Endometrial microvascular endothelial cells (primary cell): Measurements from ENCODE around the gene CCNG2. TPM values are rescaled to one million over a fixed set of nuclear protein-coding genes. Genes with fewer than 3 reads are reported as not detected.
"Not testable (repeated sequence)": the region's sequence is repeated elsewhere in the genome, so short reads cannot be mapped to it uniquely, and the experiment has no call there.

ENCODE experiments used
- in situ Hi-C: cut with HindIII; loops from 2 replicates; pipeline ENCODE4 v1.10.0; 2017; ENCODE audit warnings: low sequenced_read_pairs, low pct_unique_long_range_greater_than_20kb; ENCODE audit errors: inconsistent ontology term
- total RNA-seq: library from RNA; depleted of rRNA; stranded (reverse); fragments of >200 nt; gene quantifications from one replicate; pipeline ENCODE4 v1.2.3, GENCODE V29; 2015; ENCODE audit errors: inconsistent ontology term

The CCNG2 gene, protein sequence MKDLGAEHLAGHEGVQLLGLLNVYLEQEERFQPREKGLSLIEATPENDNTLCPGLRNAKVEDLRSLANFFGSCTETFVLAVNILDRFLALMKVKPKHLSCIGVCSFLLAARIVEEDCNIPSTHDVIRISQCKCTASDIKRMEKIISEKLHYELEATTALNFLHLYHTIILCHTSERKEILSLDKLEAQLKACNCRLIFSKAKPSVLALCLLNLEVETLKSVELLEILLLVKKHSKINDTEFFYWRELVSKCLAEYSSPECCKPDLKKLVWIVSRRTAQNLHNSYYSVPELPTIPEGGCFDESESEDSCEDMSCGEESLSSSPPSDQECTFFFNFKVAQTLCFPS
- 8.5 TPM for total RNA-seq

DNA sequence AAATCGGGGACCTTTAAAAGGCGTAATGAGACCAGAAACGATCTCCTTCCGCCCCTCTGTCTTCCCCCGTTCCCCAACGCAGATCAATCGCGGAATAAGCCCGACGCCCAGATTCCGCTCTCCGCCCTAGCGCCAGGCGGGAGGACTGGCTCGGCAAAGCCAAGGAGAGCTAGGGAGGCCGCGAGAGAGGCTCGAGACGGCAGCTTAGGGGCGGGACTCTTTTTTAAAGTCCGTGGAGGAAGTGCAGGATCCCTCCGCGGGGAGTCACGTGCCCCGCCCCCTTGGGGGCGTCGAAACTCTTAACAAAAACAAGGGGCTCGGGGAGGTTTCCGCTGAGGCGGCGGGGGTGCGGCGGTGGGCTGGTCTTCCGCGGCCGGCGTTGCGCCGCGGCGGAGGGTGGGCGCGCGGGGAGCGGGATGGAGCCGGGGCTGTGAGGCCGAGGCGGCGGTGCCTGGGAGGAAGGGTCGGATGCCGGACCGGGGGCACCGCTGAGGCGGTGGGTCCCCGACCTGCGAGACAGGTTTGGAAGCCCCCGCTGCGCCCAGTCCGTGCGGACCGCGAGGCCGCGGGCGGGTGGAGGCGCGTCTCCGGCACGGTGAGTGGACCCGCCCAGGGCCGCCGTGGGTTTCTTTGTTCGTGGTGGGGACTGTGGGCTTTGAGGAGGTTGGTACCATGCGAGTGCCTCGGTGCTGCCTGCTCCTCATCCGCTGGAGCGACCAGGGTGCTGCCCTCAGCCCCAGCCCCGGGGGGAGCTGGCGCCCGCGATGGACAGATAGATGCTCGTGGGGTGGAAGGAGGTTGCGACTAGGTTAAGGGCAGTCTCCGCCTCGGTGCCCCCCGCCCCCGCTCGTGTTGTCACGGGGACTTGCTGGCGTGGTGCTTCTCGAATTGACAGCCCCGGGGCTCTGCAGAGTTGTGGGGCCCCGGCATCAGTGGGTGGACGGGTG lies at the start of gene CCNG2:
TSS of gene CCNG2 (plus strand) at position 296 of the 947 bp plus-strand sequence. CDS start 1,326 bp downstream, outside the sequence.
- in situ Hi-C loops: loop anchor here (25.0 kb wide), 1 partner anchor 720 kb away; the partner anchor contains the start of gene SHROOM3

DNA sequence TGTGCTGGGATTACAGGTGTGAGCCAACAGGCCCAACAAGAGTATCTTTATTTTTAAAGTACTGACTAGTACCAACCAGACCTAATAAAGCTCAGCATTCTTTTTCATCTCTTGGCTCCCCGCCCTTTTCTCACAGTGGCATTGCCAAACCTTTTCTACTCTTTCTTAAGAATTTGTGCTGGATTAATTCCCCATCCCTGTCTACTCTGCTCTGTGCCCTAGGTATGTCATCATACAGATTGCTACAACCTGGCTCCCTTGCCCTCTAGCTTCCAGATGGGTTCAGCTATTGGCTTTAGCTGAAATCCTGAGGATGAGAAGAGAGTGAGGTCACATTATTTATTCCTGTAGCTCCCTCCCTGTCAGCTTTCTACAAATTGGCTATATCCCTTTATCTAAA lies 46.3 kb upstream of the CCNG2 start:
- in situ Hi-C loops: no loop called here

DNA sequence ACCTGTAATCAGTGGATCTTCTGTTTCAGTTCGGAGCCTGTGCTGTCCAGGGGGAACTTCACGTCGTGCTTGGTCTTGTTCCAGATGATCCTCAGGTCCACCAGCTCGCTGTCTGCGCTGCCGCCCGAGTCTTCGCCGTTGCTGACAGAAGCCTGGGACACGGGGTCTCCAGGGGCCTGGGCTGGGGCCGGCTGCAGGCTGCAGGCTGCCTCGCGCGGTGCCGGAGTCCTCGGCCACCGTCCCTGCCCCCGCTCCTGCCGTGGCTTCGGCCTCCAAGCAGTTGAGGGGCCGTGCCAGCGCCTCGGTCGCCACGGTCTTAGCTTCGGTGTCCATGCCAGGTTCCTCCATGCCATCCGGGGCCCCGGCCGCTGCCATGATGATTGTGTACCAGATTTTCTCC lies 43.9 kb upstream of the CCNG2 start:
- in situ Hi-C loops: no loop called here

DNA sequence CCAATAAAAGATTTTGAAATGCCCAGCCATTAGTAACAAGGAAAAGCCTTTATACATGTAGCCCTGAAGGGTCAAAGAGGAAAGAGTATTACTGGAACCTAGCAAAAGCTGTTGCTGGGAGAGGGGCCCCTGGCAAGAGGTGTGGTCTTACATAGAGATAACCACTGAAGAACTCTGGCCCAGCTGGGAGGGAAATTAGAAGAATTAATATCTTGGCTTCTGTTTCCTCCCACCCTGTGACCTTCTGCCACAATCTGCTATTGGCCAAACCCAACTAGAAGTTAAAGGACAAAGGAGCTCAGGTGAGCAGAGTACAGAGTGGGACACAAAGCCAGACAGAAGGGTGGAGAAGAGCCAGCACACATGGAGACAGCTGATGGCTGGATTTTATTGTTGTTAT lies 39.3 kb upstream of the CCNG2 start:
- in situ Hi-C loops: no loop called here

DNA sequence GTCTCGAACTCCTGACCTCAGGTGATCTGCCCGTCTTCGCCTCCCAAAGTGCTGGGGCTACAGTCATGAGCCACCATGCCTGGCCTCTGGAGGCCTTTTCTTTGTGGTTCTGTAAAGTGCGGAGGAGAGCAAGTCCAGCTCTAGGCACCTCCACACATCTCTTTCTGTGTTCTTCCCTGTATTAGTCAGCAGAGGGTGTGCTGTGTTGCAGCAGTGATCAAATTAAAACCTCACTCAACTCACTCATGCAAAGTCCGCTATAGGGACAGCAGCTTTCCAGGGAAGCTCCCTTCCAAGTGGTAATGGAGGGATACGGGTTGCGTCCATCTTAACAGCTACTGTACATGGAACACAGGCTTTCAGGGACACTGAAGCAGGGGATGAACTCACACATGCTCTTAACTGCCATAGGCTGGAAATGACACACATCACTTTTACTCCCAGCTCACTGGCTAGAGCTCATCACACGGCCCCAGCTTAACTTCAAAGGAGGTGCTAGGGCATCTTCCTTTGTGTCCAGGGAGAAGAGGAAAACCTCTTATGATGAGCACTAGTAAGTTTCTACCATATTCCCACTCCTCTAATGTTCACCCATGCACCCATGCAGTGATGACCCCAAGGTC lies 36.0 kb upstream of the CCNG2 start:
- in situ Hi-C loops: no loop called here

DNA sequence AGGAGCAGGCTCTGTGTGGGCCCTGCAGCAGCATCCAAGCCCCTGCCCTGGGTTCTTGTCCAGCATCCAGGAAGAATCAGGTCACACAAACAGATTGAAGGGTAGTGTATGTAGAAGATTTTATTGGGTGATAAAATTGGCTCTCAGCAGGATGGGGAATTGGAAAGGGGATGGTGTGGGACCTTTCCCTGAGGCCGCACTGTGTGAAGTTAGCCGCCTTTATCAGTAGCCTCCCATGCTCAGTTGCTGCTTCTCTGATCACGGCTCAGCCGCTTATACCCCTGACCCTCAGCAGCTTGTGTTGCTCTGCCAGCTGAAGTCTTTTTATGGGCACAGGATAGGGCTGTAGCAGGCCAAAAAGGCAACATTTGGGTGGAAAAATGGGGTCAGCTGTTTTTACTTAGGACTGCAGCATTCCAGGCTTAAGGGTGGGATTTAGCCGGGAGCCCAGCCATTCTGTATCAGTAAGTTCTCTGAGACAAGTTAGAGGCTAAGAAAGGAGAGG lies 35.2 kb upstream of the CCNG2 start:
- in situ Hi-C loops: no loop called here

DNA sequence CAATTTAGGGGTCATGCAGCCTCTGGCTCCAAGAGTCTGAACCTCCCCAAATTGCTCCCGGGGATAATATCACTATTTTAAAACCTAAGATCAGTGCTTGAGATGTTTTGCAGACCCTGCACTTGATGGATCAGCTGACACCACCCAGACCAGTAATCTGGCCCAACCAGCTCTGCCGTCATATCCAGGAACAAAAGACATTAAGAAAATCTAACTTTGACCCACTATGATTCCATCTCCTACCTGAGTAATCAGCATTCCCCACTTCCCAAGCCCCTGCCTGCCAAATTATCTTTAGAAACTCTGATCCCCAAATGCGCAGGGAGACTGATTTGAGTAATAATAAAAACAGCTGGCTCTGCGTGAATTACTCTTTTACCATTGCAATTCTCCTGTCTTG lies 34.4 kb upstream of the CCNG2 start:
- in situ Hi-C loops: no loop called here

DNA sequence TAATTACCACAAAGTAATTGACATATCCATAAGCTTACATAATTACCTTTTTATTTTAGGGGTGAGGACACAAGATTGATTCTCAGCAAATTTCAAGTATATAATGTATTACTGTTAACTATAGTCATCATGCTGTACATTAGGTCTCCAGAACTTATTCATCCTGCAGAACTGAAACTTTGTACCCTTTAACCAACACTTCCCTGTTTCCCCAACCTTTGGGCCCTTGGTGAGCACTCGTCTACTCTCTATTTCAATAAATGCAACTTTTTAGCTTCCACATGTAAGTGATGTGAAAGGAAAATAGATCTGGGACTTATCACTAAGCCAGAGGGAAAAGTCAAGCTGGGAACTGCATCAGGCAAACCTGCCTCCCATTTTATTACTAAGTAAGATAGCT lies 33.6 kb upstream of the CCNG2 start:
- in situ Hi-C loops: no loop called here

DNA sequence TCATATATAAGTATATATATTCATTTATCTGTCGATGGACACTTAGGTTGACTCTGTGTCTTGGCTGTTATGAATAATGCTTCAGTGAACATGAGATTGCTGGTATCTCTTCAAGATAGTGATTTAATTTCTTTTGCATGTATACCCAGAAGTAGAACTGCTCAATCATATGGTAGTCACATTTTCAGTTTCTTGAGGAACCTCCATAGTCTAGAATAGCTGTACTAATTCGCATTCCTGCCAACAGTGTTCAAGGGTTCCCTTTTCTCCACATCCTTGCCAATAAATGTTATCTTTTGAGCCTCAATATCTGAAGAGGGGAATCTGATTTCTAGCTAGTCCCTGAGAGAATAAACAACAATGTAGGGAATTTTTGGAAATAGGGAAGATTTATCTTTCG lies 32.4 kb upstream of the CCNG2 start:
- in situ Hi-C loops: no loop called here

DNA sequence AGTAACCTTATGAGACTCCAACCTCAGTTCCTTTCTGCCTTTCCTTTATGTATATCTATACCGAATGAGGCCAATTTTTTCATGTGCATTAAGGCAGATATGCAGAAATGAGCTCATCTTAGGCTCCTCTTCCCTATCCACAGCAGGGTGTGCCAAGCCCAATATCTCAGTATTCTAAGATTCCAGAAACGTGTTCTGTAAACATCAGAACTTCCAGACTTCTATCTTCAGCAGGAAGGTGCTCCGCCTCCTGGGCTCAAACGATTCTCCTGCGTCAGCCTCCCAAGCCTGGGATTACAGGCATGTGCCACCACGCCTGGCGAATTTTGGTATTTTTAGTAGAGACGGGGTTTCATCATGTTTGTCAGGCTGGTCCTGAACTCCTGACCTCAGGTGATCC lies 31.0 kb upstream of the CCNG2 start:
- in situ Hi-C loops: no loop called here

DNA sequence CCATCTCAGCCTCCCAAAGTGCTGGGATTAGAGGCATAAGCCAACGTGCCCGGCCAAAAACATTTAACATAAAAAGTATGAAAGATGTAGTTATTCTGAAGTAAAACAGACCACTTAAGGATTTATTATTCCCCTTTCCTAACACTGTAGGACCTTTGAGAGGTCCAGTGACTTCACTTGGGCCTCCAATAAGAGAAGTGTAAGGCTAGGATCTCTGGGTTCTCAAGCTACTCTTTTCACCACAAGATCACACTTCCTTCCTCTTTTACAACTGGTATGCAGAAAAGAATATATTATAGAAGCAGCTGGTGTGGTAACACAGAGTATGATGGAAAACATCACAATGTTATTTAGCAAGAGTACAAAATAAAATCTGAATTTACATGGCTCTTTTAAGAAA lies 30.2 kb upstream of the CCNG2 start:
- in situ Hi-C loops: no loop called here

DNA sequence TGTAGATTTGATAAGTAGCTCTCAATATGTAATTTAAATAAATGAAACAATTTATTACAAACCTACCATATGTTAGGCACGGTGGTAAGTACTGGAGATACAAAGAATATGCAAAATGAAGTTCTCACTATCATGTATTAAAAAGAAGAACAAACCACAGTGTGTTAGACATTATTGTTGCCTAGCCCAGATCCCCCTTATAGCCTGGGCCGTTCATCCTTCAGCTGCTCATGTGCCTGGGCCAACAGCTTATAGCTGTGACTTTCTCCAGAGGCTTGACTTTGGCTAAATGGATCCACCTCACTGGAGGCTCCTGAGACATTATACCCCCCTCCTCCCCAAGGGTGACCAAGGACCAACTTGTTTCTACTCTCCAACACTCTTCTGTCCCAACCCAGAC lies 29.8 kb upstream of the CCNG2 start:
- in situ Hi-C loops: no loop called here

DNA sequence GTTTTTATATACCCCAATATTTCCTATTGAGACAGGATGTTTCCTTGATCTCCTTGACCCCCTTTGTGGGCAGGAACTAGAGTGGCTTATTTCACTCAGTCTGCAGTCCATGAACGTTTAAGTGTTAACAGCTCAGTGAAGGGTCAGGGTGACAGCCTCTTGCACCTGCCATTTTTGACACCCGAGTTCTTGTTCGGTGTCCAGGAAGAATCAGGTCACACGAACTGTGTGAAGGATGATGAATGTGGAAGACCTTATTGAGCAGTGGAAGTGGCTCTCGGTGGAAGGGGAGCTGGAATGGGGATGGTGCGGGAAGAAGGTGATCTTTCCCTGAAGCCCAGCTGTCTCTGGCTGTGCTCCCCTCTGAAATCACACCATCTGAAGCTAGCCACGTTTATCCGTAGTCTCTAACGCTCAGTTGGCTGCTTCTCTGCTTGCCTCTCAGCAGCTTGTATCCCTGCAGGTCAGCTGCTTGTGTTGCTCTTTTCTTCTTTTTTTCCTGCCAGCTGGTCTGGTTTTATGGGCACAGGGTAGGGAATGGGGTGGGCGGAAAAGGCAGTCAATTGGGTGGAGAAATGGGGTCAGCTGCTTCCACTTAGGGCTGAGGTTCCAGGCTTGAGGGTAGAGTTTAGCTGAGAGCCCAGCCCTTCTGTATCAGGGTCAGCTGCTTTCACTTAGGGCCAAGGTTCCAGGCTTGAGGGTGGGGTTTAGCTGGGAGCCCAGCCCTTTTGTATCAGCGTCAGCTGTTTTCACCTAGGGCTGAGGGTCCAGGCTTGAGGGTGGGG lies 29.0 kb upstream of the CCNG2 start:
- in situ Hi-C loops: no loop called here

DNA sequence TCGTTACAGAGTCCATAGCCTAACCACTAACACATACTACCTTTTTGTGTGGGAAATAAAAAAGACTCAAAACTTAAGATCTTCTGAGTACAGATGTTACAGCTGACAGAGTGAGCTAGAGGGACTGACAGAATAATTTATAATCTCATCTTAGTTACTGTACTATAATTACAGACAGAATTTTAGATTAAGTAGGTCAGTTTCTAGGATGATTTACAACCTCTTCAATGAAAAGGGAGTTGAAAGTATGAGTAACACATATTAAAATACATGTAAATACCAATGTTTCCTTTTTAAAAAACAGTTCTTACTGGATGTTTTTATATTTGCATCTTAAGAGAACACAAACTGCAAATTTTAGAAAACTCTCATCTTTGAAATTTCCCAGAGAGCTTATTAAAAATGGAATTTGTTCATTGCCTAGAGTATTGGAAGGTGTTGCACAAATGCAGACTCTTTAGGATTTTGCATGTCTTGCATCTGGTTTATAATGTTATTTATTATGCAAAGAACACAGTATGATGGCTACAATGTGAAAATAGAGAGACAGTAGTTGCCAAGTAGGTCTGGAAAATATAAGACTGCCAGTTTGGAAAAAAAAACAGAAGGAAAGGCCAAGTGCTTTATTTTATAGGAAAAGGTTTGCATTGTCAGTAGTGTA lies 24.2 kb upstream of the CCNG2 start:
- in situ Hi-C loops: no loop called here

DNA sequence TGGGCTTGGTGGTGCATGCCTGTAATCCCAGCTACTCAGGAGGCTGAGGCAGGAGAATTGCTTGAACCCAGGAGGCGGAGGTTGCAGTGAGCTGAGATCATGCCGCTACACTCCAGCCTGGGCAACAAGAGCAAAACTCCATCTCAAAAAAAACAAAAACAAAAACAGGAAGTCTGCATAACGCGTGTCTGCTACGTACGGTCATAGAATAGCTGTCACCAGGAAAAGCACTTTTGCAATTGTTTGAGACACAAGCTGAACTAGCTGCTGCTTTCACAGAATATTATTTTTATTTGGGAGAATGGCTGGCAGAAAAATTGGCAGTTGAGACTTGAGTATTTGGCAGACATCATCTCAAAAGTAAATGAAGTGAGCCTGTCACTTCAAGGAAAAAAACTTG lies 19.6 kb upstream of the CCNG2 start:
- in situ Hi-C loops: not testable (repeated sequence)

DNA sequence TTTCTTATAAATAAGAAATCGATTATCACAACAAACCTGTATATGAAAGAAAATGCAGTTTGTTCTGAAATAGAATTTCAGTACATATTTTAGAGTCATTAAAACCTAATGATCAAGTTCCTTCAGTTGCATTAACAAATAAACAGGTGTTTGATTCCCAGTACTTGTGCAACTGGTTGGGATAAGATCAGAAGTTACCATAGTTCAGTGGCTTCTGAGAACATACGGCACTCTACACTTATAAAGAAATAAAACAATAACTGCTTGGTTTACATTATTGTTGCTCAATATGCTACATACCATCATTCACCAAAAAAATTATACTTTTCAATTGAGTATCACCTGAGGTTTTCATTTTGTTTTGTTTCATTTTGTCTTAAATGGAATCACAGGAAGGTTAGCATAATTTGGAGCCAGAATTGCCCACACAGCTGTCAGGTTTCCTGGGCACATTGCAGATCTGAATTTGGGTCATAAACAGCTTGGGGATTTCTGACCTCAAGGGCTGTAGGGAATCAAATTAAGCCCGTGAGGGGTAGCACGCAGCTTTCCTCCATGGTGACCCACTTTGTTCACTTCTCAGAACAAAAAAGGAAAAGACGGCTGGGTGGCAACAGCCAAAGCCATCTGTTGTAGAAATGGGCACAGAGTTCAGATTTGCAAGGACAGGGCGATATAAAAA lies 14.9 kb upstream of the CCNG2 start:
- in situ Hi-C loops: no loop called here

DNA sequence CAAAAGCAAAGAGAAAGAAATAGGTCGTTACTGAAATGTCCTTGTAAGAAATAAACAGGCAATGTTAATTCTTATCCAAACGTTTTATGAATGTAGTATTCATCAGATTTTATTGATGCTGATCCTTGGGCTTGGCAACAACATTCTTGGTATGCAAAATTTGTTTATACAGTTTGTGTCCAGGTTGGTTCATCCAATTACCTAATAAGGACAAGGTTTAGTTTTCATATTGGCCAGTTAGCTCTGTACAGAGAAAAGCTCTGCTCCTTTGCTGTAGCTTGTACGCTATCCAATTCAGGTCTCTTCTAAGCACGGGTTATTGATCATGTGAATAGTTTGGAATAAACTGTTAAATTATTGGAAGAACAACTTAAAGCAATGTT lies 14.4 kb upstream of the CCNG2 start:
- in situ Hi-C loops: no loop called here

DNA sequence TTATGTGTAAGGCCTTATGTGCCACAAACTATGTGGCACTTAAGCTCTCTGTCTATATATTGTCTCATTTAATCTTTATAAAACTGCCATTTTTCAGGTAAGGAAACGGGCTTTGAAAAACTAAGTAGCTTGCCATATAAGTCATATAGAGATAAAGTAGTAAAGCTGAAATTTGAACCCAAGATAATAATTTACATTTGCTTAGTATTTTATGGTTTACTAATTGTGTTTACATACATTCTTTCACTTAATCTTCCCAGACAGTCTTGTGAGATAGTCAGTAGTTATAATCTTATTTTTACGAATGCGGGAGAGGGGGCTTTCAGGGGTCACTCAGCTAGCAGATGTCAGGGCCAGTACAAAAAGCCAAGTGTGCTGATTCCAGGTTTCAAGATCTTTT lies 13.9 kb upstream of the CCNG2 start:
- in situ Hi-C loops: no loop called here
